ENCODE results near the gene HSP90AA1. TPM values are rescaled to one million over a fixed set of nuclear protein-coding genes. Genes with fewer than 3 reads are reported as not detected.
"Not testable (repeated sequence)": the region's sequence is repeated elsewhere in the genome, so short reads cannot be mapped to it uniquely, and the experiment has no call there.

The HSP90AA1 gene
- total RNA-seq, 2 experiments from 2014 or later, result 1,344 to 1,372 TPM

DNA sequence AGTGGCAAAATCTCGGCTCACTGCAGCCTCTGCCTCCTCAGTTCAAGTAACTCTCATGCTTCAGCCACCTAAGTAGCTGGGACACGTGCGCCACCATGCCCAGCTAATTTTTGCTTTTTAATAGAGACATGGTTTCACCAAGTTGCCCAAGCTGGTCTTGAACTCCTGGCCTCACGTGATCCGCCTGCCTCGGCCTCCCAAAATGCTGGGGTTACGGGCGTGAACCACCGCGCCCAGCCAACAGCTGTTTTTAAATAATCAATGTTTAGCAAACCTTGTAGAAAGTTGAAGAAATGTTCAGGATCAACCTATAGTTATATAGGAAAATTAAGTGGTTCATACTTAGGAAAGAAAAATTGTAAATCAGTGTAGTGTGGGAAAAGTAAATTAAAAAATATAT is 6.0 kb upstream of the HSP90AA1 start:
- no peaks in the 10 kb centered on the region for H3K27me3 Mint-ChIP-seq
- peaks cover 42% of the 10 kb centered on the region for H3K4me1 Mint-ChIP-seq
- H3K9me3 Mint-ChIP-seq (ENCODE audit: low read depth), result no peaks in the 10 kb centered on the region
- ChIA-PET POLR2A (no interaction called here), CTCF (interaction anchor here (0.8 kb wide), 1 partner anchor 10 kb away, joined by 3 read pairs; no protein-coding TSS in a partner anchor)
- intact Hi-C loops (cut with DNase I, micrococcal nuclease), result loop anchor here in 1 of 2 experiments (10.0 kb wide), 1 partner anchor 388 kb away; no protein-coding TSS in a partner anchor
- H3K27ac Mint-ChIP-seq, result no peak overlapping the region
- peaks cover 7% of the 10 kb centered on the region for H3K36me3 Mint-ChIP-seq (ENCODE audit: low read depth)
- H3K4me3 Mint-ChIP-seq, result no peak overlapping the region
- DNase-seq (no peak), ATAC-seq (no peak)

- Mint-ChIP-seq H3K27me3 (no peaks in the 10 kb centered on the region), H3K36me3 (ENCODE audit: low read depth) (peaks cover 13% of the 10 kb centered on the region), H3K27ac (no peak overlapping the region), H3K4me3 (no peak overlapping the region), H3K9me3 (ENCODE audit: low read depth) (no peaks in the 10 kb centered on the region), H3K4me1 (peaks cover 33% of the 10 kb centered on the region)
- no peak for ATAC-seq
- POLR2A ChIA-PET, result no interaction called here
- DNase-seq, result no peak
- CTCF ChIA-PET, result interaction anchor here (0.9 to 1.8 kb wide), 3 partner anchors 18 to 290 kb away, joined by 3 to 7 read pairs (median 4); no protein-coding TSS in a partner anchor
- intact Hi-C loops (cut with DNase I, micrococcal nuclease), result loop anchor here in 1 of 2 experiments (10.0 kb wide), 1 partner anchor 386 kb away; no protein-coding TSS in a partner anchor
Observed at GRCh38 chr14:102090713-102091112, 3.9 kb upstream of the HSP90AA1 start.

- no peaks in the 10 kb centered on the region for H3K27me3 Mint-ChIP-seq
- DNase-seq (no peak), ATAC-seq (no peak)
- H3K9me3 Mint-ChIP-seq (ENCODE audit: low read depth), result no peaks in the 10 kb centered on the region
- H3K36me3 Mint-ChIP-seq (ENCODE audit: low read depth), result peaks cover 22% of the 10 kb centered on the region
- POLR2A ChIA-PET, result interaction anchor here (0.5 kb wide), 1 partner anchor 280 kb away, joined by 4 read pairs; no protein-coding TSS in a partner anchor
- H3K4me3 Mint-ChIP-seq, result peak overlapping the region; percentile 77
- H3K27ac Mint-ChIP-seq, result peak overlapping the region; percentile 58
- intact Hi-C loops (cut with DNase I, micrococcal nuclease), result loop anchor here (5.0 to 10.0 kb wide), 7 partner anchors 142 to 1758 kb away; partner anchors contain the start of genes PPP1R13B (in 1 of the 2), WDR25 (in 1 of the 2) and ZNF839 (in 1 of the 2)
- peaks cover 26% of the 10 kb centered on the region for H3K4me1 Mint-ChIP-seq
- CTCF ChIA-PET, result interaction anchor here (0.7 to 1.8 kb wide), 5 partner anchors 12 to 228 kb away, joined by 3 to 7 read pairs (median 3); no protein-coding TSS in a partner anchor
Observed at GRCh38 chr14:102089621-102090343, 2.9 kb upstream of the HSP90AA1 start.

DNA sequence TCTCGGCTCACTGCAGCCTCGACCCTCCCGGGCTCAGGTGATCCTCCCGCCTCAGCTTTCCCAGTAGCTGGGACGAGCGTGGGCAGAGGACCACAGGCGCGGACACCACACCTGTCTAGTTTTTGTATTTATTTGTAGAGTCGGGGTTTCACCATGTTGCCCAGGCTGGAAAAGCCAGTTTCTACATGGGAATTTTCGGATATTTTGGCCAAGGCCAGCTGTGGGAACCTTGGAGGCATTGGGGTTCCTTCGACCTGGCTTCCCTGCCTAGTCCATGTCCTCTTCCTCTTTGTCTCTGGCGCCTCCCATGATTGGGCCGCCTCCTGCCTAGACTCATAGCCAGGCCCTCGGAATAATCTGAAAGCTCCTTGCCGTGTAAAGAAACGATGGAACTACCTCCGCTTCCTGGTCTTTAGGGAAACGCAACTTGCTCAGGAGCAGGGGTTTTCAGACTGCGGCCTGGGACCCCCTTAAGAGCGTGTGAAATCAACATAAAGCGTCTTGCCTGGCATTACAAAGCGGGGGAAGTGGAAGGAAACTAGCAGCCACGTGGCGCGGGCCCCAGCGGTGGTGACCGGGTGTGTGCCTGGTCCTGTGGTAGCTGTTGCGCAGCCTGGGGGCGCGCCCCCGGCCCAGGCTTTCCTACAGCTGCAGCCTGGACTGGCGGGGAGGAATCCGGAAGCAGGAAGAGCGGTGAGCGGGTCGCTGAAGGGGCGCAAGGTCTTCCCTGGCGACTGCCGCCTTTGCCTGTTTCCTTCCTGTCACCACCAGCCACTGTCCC is 1.4 kb upstream of the HSP90AA1 start:
- intact Hi-C loops (cut with DNase I, micrococcal nuclease), result loop anchor here (5.0 to 10.0 kb wide), 6 partner anchors 141 to 1759 kb away; partner anchors contain the start of genes PPP1R13B (in 1 of the 2), WDR25 (in 1 of the 2) and ZNF839 (in 1 of the 2)
- Mint-ChIP-seq H3K4me3 (peak overlapping the region; percentile 77), H3K9me3 (ENCODE audit: low read depth) (no peaks in the 10 kb centered on the region), H3K27me3 (no peaks in the 10 kb centered on the region), H3K36me3 (ENCODE audit: low read depth) (peaks cover 38% of the 10 kb centered on the region), H3K27ac (peak overlapping the region; percentile 92), H3K4me1 (peaks cover 37% of the 10 kb centered on the region)
- peak; percentile 75 for DNase-seq
- peak; percentile 21 for ATAC-seq
- ChIA-PET CTCF (interaction anchor here (0.6 to 2.1 kb wide), 7 partner anchors 9 to 265 kb away, joined by 3 to 11 read pairs (median 3); no protein-coding TSS in a partner anchor), POLR2A (interaction anchor here (0.6 kb wide), 1 partner anchor 420 kb away, joined by 3 read pairs; no protein-coding TSS in a partner anchor)

DNA sequence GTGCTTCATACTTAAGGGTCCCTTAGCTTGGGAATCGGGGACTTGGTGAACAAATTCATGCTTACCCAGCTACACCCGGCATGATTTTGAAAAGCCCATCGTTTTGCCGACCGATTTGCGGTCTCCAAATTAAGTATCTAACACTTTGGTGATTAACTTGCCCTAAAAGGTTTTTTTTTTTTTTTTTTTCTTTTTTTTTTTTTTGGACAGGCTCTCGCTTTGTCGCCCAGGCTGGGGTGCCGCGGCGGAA is 843 bp upstream of the HSP90AA1 start:
- Mint-ChIP-seq H3K36me3 (ENCODE audit: low read depth) (peaks cover 43% of the 10 kb centered on the region), H3K9me3 (ENCODE audit: low read depth) (no peaks in the 10 kb centered on the region), H3K4me1 (peaks cover 42% of the 10 kb centered on the region), H3K4me3 (peak overlapping the region; percentile 77), H3K27ac (peak overlapping the region; percentile 92), H3K27me3 (no peaks in the 10 kb centered on the region)
- ChIA-PET POLR2A (interaction anchor here (0.6 kb wide), 1 partner anchor 420 kb away, joined by 3 read pairs; no protein-coding TSS in a partner anchor), CTCF (interaction anchor here (0.6 to 2.1 kb wide), 5 partner anchors 9 to 265 kb away, joined by 3 to 11 read pairs (median 5); no protein-coding TSS in a partner anchor)
- DNase-seq (no peak), ATAC-seq (no peak)
- intact Hi-C loops (cut with DNase I, micrococcal nuclease), result loop anchor here (1.0 to 10.0 kb wide), 22 partner anchors 8 to 1849 kb away; partner anchors contain the start of genes DYNC1H1 (in 2 of the 2), WDR20 (in 2 of the 2), ANKRD9 (in 1 of the 2) and EIF5 (in 1 of the 2)

GRCh38 chr14:102086709-102086971 is 204 bp downstream of the HSP90AA1 start:
- DNase-seq (no peak), ATAC-seq (no peak)
- H3K9me3 Mint-ChIP-seq (ENCODE audit: low read depth), result no peaks in the 10 kb centered on the region
- H3K36me3 Mint-ChIP-seq (ENCODE audit: low read depth), result peaks cover 54% of the 10 kb centered on the region
- H3K4me3 Mint-ChIP-seq, result peak overlapping the region; percentile 77
- intact Hi-C loops (cut with DNase I, micrococcal nuclease), result loop anchor here (1.0 to 10.0 kb wide), 13 partner anchors 122 to 1848 kb away; partner anchors contain the start of genes CINP (in 1 of the 2), DYNC1H1 (in 1 of the 2), MOK (in 1 of the 2) and PPP1R13B (in 1 of the 2)
- H3K27ac Mint-ChIP-seq, result peak overlapping the region; percentile 87
- ChIA-PET POLR2A (no interaction called here), CTCF (no interaction called here)
- peaks cover 51% of the 10 kb centered on the region for H3K4me1 Mint-ChIP-seq
- H3K27me3 Mint-ChIP-seq, result no peaks in the 10 kb centered on the region

DNA sequence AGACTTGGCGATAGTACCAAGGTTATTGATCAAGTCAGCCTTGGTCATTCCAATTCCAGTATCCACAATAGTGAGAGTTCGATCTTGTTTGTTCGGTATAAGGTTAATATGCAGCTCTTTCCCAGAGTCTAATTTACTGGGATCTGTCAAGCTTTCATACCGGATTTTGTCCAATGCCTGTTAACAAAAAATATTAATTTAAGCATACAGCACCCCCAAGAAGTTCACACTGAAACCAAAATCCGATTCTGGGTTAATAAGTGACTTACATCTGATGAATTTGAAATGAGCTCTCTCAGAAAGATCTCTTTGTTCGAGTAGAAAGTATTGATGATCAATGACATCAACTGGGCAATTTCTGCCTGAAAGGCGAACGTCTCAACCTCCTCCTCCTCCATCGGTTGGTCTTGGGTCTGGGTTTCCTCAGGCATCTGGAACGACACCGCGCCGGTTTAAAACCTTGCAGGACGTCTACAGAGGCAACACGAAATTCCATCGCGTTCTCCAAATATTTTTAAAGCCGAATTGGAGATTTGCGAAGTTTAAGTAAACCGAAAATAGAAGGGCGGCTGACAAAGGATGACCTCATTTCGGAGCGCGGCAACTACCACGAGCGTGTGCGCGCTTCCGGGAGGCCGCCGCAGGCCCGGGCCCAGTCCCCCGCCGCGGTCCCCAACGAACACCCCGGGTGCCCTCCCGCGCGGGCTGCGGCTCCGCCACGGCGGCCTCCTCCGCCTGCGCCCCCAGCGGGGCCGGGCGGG is 716 bp downstream of the HSP90AA1 start:
- Mint-ChIP-seq H3K27ac (peak overlapping the region; percentile 76), H3K27me3 (no peaks in the 10 kb centered on the region), H3K9me3 (ENCODE audit: low read depth) (no peaks in the 10 kb centered on the region), H3K4me1 (peaks cover 53% of the 10 kb centered on the region), H3K36me3 (ENCODE audit: low read depth) (peaks cover 59% of the 10 kb centered on the region), H3K4me3 (peak overlapping the region; percentile 77)
- POLR2A ChIA-PET, result no interaction called here
- ATAC-seq (peak; percentile 36), DNase-seq (peak; percentile 79)
- intact Hi-C loops (cut with DNase I, micrococcal nuclease), result loop anchor here (1.0 to 10.0 kb wide), 13 partner anchors 121 to 1847 kb away; partner anchors contain the start of genes CINP (in 1 of the 2), DYNC1H1 (in 1 of the 2), MOK (in 1 of the 2) and PPP1R13B (in 1 of the 2)
- CTCF ChIA-PET, result no interaction called here

DNA sequence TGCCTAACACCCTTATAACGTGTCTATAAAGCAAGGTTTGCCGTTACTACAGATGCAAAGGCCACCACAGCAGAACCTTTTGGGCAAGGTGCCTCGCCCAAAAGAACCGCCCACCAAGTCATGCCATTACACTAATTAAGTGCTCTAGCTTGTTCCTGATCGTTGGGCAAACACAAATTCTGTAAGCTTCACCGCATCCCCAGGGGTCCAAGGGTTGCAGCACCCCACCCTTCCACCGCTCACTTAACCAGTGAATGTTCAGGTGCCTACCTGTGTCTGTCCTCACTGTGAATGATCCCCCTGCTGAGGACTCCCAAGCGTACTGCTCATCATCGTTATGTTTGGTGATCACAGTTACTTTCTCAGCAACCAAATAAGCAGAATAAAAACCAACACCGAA is 1.4 kb downstream of the HSP90AA1 start:
- peaks cover 60% of the 10 kb centered on the region for H3K4me1 Mint-ChIP-seq
- intact Hi-C loops (cut with DNase I, micrococcal nuclease), result loop anchor here (5.0 to 10.0 kb wide), 6 partner anchors 138 to 1762 kb away; partner anchors contain the start of genes PPP1R13B (in 1 of the 2), WDR25 (in 1 of the 2) and ZNF839 (in 1 of the 2)
- DNase-seq, result no peak
- peak overlapping the region; percentile 77 for H3K4me3 Mint-ChIP-seq
- H3K27ac Mint-ChIP-seq, result peak overlapping the region; percentile 76
- no peak for ATAC-seq
- H3K27me3 Mint-ChIP-seq, result no peaks in the 10 kb centered on the region
- H3K36me3 Mint-ChIP-seq (ENCODE audit: low read depth), result peaks cover 65% of the 10 kb centered on the region
- CTCF ChIA-PET, result interaction anchor here (1.0 to 3.1 kb wide), 2 partner anchors 12 to 378 kb away, joined by 4 to 17 read pairs; no protein-coding TSS in a partner anchor
- POLR2A ChIA-PET, result no interaction called here
- H3K9me3 Mint-ChIP-seq (ENCODE audit: low read depth), result no peaks in the 10 kb centered on the region

GRCh38 chr14:102084931-102085330 is 1.9 kb downstream of the HSP90AA1 start:
- ATAC-seq, result no peak
- Mint-ChIP-seq H3K4me3 (peak overlapping the region; percentile 77), H3K9me3 (ENCODE audit: low read depth) (no peaks in the 10 kb centered on the region), H3K36me3 (ENCODE audit: low read depth) (peaks cover 71% of the 10 kb centered on the region), H3K27me3 (no peaks in the 10 kb centered on the region), H3K4me1 (peaks cover 65% of the 10 kb centered on the region), H3K27ac (peak overlapping the region; percentile 76)
- intact Hi-C loops (cut with DNase I, micrococcal nuclease), result loop anchor here (5.0 to 10.0 kb wide), 7 partner anchors 63 to 1762 kb away; partner anchors contain the start of genes PPP1R13B (in 1 of the 2), WDR25 (in 1 of the 2) and ZNF839 (in 1 of the 2)
- POLR2A ChIA-PET, result interaction anchor here (0.6 kb wide), 2 partner anchors 45 to 272 kb away, joined by 3 read pairs; no protein-coding TSS in a partner anchor
- CTCF ChIA-PET, result interaction anchor here (1.0 to 3.1 kb wide), 2 partner anchors 12 to 378 kb away, joined by 4 to 17 read pairs; no protein-coding TSS in a partner anchor
- no peak for DNase-seq

- H3K4me3 Mint-ChIP-seq, result peak overlapping the region; percentile 77
- intact Hi-C loops (cut with DNase I, micrococcal nuclease), result loop anchor here (5.0 to 10.0 kb wide), 2 partner anchors 62 to 1710 kb away; partner anchors contain the start of gene WDR25 (in 1 of the 2)
- H3K9me3 Mint-ChIP-seq (ENCODE audit: low read depth); ATAC-seq; H3K27me3 Mint-ChIP-seq; DNase-seq: not testable (repeated sequence)
- H3K36me3 Mint-ChIP-seq (ENCODE audit: low read depth), result peaks cover 73% of the 10 kb centered on the region
- peaks cover 61% of the 10 kb centered on the region for H3K4me1 Mint-ChIP-seq
- POLR2A ChIA-PET, result interaction anchor here (0.6 kb wide), 2 partner anchors 44 to 271 kb away, joined by 3 read pairs; no protein-coding TSS in a partner anchor
- H3K27ac Mint-ChIP-seq, result peak overlapping the region; percentile 76
- CTCF ChIA-PET, result interaction anchor here (1.0 to 3.1 kb wide), 2 partner anchors 13 to 377 kb away, joined by 4 to 17 read pairs; no protein-coding TSS in a partner anchor
Observed at GRCh38 chr14:102084522-102084921, 2.3 kb downstream of the HSP90AA1 start.

All from activated CD4-positive, alpha-beta T cell treated with anti-CD3 and anti-CD28 coated beads for 36 hours (primary cell).